ENCODE measurements around the gene ZNF610. TPM values are rescaled to one million over a fixed set of nuclear protein-coding genes. Genes with fewer than 3 reads are reported as not detected.
"Not testable (repeated sequence)": the region's sequence is repeated elsewhere in the genome, so short reads cannot be mapped to it uniquely, and the experiment has no call there.

Gene ZNF610
- 1 to 10 TPM in 1 of 2 donors, under 1 TPM in 1; 0.17 to 3.8 TPM for total RNA-seq

DNA sequence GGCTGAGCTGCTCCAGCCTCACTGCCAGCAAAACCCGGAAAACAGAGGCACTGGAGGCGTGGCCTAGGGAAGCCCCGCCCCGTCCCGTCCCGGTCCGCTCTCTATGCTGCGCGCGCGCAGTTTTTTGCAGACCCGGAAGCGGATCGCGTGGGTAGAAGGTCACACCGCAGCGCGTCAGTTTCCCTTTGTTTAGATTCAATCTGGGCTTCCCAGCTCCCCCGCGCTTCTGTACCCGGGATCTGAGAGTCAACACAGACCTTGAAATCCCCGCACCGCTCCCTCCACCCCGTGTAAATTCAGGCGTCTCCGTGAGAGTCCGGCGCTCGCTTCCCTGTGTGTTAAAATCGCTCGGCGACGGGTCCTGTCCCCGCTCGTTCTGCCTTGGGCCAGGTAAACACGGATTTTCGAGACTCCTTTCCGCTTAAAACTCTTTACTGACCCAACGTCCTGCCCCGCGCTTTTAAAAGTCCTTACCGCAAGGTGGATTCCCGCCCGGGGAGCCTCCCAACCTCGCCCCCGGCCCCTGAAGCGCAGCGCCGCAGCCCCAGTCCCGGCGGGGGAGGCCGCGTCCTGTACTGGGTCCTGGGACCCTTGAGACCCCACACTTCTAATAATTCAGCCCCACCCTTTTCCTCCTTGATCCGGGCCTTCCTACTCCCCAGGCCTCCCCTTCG, at the start of gene ZNF610:
Gene ZNF610, plus strand, starts transcription at position 127 of the 674 bp plus-strand sequence. CDS start 12,930 bp downstream, outside the sequence.
- peak; percentile 96 for ATAC-seq (replicated peaks)
- peak within 1 kb of the TSS; percentile 86 for H3K4me3 Mint-ChIP-seq

GRCh38 chr19:52286256-52286655, 49.8 kb upstream of the ZNF610 start:
- ATAC-seq (replicated peaks) = no peak
- Mint-ChIP-seq H3K27me3 (no peaks in the 10 kb centered on the region), H3K4me3 (no peak overlapping the region), H3K27ac (no peak overlapping the region), H3K9me3 (peaks cover 14% of the 10 kb centered on the region), H3K4me1 (no peaks in the 10 kb centered on the region), H3K36me3 (ENCODE audit: low read depth) (peaks cover 100% of the 10 kb centered on the region)

More for the DNA sequence above, at the start of gene ZNF610:
- Mint-ChIP-seq H3K9me3 (peaks cover 20% of the 10 kb centered on the region), H3K4me1 (peaks cover 8% of the 10 kb centered on the region), H3K36me3 (ENCODE audit: low read depth) (peaks cover 15% of the 10 kb centered on the region), H3K27ac (peak within 1 kb of the TSS; percentile 95), H3K27me3 (no peaks in the 10 kb centered on the region)

DNA sequence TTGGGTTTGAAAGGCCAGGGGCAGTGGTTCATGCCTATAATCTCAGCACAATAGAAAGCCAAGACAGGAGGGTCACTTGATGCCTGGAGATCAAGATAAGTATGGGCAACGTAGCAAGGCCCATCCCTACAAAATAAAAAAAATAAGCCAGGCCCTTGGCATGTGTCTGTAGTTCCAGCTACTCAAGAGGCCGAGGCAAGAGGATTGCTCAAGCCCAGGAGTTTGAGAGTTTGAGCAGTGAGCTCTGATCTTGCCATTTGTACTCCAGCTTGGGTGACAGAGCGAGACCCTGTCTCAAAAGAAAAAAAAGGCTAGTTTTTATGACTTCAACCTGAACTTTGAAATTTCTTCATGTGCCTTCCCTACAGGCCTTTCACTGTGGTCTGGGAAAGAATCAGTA, 44.3 kb upstream of the ZNF610 start:
- Mint-ChIP-seq H3K4me1 (no peaks in the 10 kb centered on the region), H3K27ac (no peak overlapping the region), H3K4me3 (no peak overlapping the region), H3K27me3 (no peaks in the 10 kb centered on the region), H3K9me3 (peaks cover 15% of the 10 kb centered on the region), H3K36me3 (ENCODE audit: low read depth) (peaks cover 56% of the 10 kb centered on the region)
- ATAC-seq (replicated peaks) = no peak

DNA sequence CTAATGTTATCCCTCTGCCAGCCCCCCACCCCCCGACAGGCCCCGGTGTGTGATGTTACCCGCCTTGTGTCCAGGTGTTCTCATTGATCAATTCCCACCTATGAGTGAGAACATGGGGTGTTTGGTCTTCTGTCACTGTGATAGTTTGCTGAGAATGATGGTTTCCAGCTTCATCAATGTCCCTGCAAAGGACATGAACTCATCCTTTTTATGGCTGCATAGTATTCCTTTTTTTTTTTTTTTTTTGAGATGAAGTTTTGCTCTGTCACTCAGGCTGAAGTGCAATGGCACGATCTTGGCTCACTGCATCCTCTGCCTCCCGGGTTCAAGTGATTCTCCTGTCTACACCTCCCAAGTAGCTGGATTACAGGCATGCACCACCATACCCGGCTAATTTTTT, 43.1 kb upstream of the ZNF610 start:
- Mint-ChIP-seq H3K36me3 (ENCODE audit: low read depth) (peaks cover 55% of the 10 kb centered on the region), H3K9me3 (peaks cover 20% of the 10 kb centered on the region), H3K4me1 (peaks cover 10% of the 10 kb centered on the region)
- not testable (repeated sequence) for H3K4me3 Mint-ChIP-seq; ATAC-seq (replicated peaks); H3K27me3 Mint-ChIP-seq; H3K27ac Mint-ChIP-seq

DNA sequence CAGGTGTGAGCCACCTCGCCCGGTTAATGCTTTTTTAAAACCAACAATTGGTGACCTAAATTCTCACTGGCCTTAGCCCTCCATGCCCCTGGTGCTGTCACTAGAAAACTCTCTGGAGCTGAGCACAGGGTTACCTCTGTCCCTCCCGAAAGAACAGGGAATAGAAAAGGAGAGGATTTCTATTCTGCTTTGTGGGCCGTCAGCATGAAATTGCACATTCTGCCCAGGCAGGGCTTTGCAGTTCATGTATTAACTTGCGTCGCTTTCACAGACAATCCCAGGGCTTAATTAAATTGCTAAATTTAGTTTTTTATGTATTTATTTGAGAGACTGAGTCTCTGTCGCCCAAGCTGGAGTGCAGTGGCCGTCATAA, 39.7 kb upstream of the ZNF610 start:
- Mint-ChIP-seq H3K9me3 (peaks cover 19% of the 10 kb centered on the region), H3K4me1 (peaks cover 15% of the 10 kb centered on the region), H3K4me3 (peak overlapping the region; percentile 90), H3K27me3 (no peaks in the 10 kb centered on the region), H3K27ac (no peak overlapping the region), H3K36me3 (ENCODE audit: low read depth) (peaks cover 53% of the 10 kb centered on the region)
- ATAC-seq (replicated peaks) = no peak

DNA sequence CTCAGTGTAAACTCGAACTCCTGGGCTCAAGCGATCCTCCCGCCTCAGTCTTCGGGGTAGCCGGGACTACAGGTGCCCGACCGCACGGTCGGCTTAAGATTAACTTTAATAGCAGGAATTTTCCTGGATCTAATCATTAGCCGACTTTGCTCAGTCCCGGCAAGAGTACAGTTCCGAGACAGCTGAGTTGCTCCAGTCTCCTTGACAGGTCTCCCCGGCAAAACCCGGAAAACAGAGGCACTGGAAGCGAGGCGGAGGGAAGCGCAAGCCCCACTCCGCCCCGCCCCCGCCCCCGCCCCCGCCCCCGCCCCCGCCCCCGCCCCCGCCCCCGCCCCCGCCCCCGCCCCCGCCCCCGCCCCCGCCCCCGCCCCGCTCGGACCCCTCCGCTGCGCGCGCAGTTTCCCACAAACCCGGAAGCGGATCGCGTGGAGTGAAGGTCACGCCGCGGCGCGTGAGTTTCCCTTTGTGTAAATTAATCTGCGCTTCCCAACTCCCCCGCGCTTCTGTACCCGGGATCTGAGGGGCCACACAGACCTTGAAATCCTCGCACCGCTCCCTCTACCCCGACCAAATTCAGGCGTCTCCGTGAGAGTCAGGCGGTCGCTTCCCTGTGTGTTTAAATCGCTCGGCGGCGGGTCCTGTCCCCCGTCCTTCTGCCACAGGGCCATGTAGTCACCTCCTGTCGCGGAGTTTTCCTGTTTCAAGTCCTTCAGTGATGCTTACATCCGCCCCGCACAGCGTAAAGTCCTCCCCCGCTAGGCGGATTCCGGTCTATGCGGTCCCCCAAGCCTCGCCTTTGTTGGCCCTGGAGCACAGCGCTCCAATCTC, 39.1 kb upstream of the ZNF610 start, which contains the start of gene ZNF480:
Gene ZNF480, plus strand, starts transcription at position 397 of the 828 bp plus-strand sequence. CDS start 3,244 bp downstream, outside the sequence.
- H3K27me3 Mint-ChIP-seq = no peaks in the 10 kb centered on the region
- H3K4me3 Mint-ChIP-seq = peak within 1 kb of the TSS; percentile 90
- H3K4me1 Mint-ChIP-seq = peaks cover 15% of the 10 kb centered on the region
- peaks cover 54% of the 10 kb centered on the region for H3K36me3 Mint-ChIP-seq (ENCODE audit: low read depth)
- peak within 1 kb of the TSS; percentile 99 for H3K27ac Mint-ChIP-seq
- peaks cover 23% of the 10 kb centered on the region for H3K9me3 Mint-ChIP-seq
- ATAC-seq (replicated peaks) = peak; percentile 92

DNA sequence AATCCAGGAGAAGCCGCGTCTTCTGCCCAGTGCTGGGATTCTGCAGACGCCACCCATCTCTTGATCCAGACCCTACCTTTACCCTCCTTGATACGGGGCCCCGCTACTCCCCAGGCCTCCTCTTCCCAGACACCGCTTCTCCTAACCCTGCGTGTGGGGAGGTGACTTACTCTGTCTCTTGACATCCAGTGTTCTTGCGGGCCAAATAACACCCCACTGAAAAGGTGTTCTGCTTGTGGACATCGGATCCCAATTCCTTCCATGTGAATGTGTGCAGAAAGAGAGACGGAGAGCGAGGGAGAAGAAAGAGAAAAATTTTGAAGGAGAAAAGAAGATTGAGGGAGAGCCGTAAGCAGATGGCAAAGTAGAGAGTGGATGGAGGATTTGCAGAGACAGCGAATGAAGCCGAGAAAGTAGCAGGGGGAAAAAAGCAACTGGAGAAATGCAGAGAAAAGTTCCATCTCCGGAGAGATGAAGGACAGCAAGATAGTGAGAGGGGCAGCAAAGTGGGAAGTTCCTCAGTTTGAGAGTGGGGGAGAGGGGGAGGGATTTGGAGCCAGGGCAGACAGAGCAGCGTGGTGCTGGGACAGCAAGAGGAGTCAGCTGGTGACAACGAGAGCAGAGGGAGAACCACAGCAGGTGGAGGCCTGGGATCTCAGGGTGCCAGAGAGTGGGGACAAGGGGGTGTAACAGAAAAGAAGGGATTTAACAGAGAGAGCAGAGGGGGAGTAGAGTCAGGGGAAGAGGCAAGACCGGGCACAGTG, 38.3 kb upstream of the ZNF610 start:
- no peak for ATAC-seq (replicated peaks)
- H3K9me3 Mint-ChIP-seq = peaks cover 22% of the 10 kb centered on the region
- peaks cover 57% of the 10 kb centered on the region for H3K36me3 Mint-ChIP-seq (ENCODE audit: low read depth)
- peaks cover 15% of the 10 kb centered on the region for H3K4me1 Mint-ChIP-seq
- no peaks in the 10 kb centered on the region for H3K27me3 Mint-ChIP-seq
- peak overlapping the region; percentile 99 for H3K27ac Mint-ChIP-seq
- peak overlapping the region; percentile 90 for H3K4me3 Mint-ChIP-seq

- ATAC-seq (replicated peaks) = no peak
- no peaks in the 10 kb centered on the region for H3K27me3 Mint-ChIP-seq
- peaks cover 90% of the 10 kb centered on the region for H3K36me3 Mint-ChIP-seq (ENCODE audit: low read depth)
- no peak overlapping the region for H3K4me3 Mint-ChIP-seq
- H3K27ac Mint-ChIP-seq = no peak overlapping the region
- H3K4me1 Mint-ChIP-seq = no peaks in the 10 kb centered on the region
- peaks cover 11% of the 10 kb centered on the region for H3K9me3 Mint-ChIP-seq
Observed at GRCh38 chr19:52307275-52307674, 28.8 kb upstream of the ZNF610 start.

GRCh38 chr19:52322429-52322828, 13.6 kb upstream of the ZNF610 start:
- H3K36me3 Mint-ChIP-seq (ENCODE audit: low read depth) = peaks cover 65% of the 10 kb centered on the region
- no peak overlapping the region for H3K27ac Mint-ChIP-seq
- no peaks in the 10 kb centered on the region for H3K4me1 Mint-ChIP-seq
- peaks cover 36% of the 10 kb centered on the region for H3K9me3 Mint-ChIP-seq
- no peak overlapping the region for H3K4me3 Mint-ChIP-seq
- H3K27me3 Mint-ChIP-seq = no peaks in the 10 kb centered on the region
- no peak for ATAC-seq (replicated peaks)

GRCh38 chr19:52331757-52332156, 4.3 kb upstream of the ZNF610 start:
- peaks cover 3% of the 10 kb centered on the region for H3K4me1 Mint-ChIP-seq
- ATAC-seq (replicated peaks) = no peak
- H3K27me3 Mint-ChIP-seq = no peaks in the 10 kb centered on the region
- H3K9me3 Mint-ChIP-seq = peaks cover 25% of the 10 kb centered on the region
- H3K36me3 Mint-ChIP-seq (ENCODE audit: low read depth) = peaks cover 8% of the 10 kb centered on the region
- H3K4me3 Mint-ChIP-seq = no peak overlapping the region
- H3K27ac Mint-ChIP-seq = no peak overlapping the region

DNA sequence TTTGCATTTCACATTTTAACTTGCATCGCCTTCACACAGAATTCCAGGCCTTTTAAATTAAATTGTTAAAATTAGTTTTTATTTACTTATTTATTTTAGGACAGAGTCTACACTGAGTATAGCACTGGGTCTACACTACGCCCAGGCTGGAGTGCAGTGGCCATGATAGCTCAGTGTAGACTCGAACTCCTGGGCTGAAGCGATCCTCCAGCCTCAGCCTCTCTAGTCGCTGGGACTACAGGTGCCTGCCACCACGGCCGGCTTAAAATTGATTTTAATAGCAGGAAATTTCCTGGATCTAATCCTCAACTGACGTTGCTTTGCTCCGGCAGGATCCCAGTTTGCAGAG, 301 bp upstream of the ZNF610 start:
- no peaks in the 10 kb centered on the region for H3K27me3 Mint-ChIP-seq
- peak; percentile 44 for ATAC-seq (replicated peaks)

GRCh38 chr19:52336791-52337381, 843 bp downstream of the ZNF610 start:
- ATAC-seq (replicated peaks) = no peak
- peaks cover 15% of the 10 kb centered on the region for H3K36me3 Mint-ChIP-seq (ENCODE audit: low read depth)
- peak overlapping the region; percentile 86 for H3K4me3 Mint-ChIP-seq
- H3K9me3 Mint-ChIP-seq = peaks cover 17% of the 10 kb centered on the region
- H3K27ac Mint-ChIP-seq = peak overlapping the region; percentile 95
- H3K4me1 Mint-ChIP-seq = peaks cover 8% of the 10 kb centered on the region
- H3K27me3 Mint-ChIP-seq = no peaks in the 10 kb centered on the region

More for the DNA sequence above, 301 bp upstream of the ZNF610 start:
- Mint-ChIP-seq H3K27ac (peak overlapping the region; percentile 95), H3K9me3 (peaks cover 25% of the 10 kb centered on the region), H3K4me3 (peak overlapping the region; percentile 86), H3K36me3 (ENCODE audit: low read depth) (peaks cover 15% of the 10 kb centered on the region), H3K4me1 (peaks cover 8% of the 10 kb centered on the region)

DNA sequence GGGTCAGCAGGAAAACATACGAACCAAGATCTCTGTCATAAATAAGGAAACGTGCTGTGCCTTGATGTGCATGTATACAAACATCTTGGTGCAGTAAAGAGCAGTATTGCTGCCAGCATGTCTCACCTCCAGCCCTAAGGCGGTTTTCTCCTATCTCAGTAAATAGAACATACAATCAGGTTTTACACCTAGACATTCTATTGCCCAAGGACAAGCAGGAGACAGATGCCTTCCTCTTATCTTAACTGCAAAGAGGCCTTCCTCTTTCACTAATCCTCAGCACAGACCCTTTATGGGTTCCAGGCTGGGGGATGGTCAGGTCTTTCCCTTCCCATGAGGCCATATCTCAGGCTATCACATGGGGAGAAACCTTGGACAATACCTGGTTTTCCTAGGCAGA, 3.0 kb downstream of the ZNF610 start:
- not testable (repeated sequence) for H3K27ac Mint-ChIP-seq; H3K4me3 Mint-ChIP-seq; H3K27me3 Mint-ChIP-seq; H3K4me1 Mint-ChIP-seq; ATAC-seq (replicated peaks); H3K9me3 Mint-ChIP-seq
- H3K36me3 Mint-ChIP-seq (ENCODE audit: low read depth) = peaks cover 15% of the 10 kb centered on the region

GRCh38 chr19:52343548-52343947, 7.5 kb downstream of the ZNF610 start:
- Mint-ChIP-seq H3K36me3 (ENCODE audit: low read depth) (peaks cover 2% of the 10 kb centered on the region), H3K9me3 (no peaks in the 10 kb centered on the region), H3K27me3 (no peaks in the 10 kb centered on the region), H3K27ac (no peak overlapping the region), H3K4me1 (no peaks in the 10 kb centered on the region), H3K4me3 (no peak overlapping the region)
- peak; percentile 74 for ATAC-seq (replicated peaks)

Data from activated T-helper 17 cell treated with anti-CD3 and anti-CD28 coated beads, Interleukin-2, amount 50 U/mL, for 72 hours (primary cell).